Activated CD4-positive, CD25-positive, alpha-beta regulatory T cell treated with anti-CD3 and anti-CD28 coated beads, Interleukin-2, amount 50 U/mL, for 24 hours (primary cell): ENCODE measurements around the gene TIMMDC1.
"Not testable (repeated sequence)": the region's sequence is repeated elsewhere in the genome, so short reads cannot be mapped to it uniquely, and the experiment has no call there.

Experiments
- ATAC-seq, 2 donors: fragments of 150-1000 bp; cut with Tn5 transposase; one replicate each; pipeline ENCODE4 v1.10.0; 2021; ENCODE audit warnings: mild to moderate bottlenecking in 1 of 2, moderate library complexity in 1 of 2

TIMMDC1 gene

GRCh38 chr3:119557192-119557876 is 59.0 kb downstream of the TIMMDC1 start:
- no peak for ATAC-seq

- no peak for ATAC-seq
Measured at GRCh38 chr3:119557877-119558269, 59.5 kb downstream of the TIMMDC1 start.

- ATAC-seq = no peak
Measured at GRCh38 chr3:119558626-119559317, 60.4 kb downstream of the TIMMDC1 start.

GRCh38 chr3:119559441-119559963 is 61.2 kb downstream of the TIMMDC1 start, which contains the start of gene CD80:
TSS of gene CD80 (minus strand) at chr3:119559614. CDS start at chr3:119557728, 1,886 bp downstream.
- peak; percentile 67 for ATAC-seq

- ATAC-seq = no peak
Measured at GRCh38 chr3:119560160-119560559, 61.8 kb downstream of the TIMMDC1 start.

- ATAC-seq = peak; percentile 75 to 80
Measured at GRCh38 chr3:119562307-119562961, 64.1 kb downstream of the TIMMDC1 start.

- not testable (repeated sequence) for ATAC-seq
Measured at GRCh38 chr3:119563334-119563733, 65.0 kb downstream of the TIMMDC1 start.

- no peak for ATAC-seq
Measured at GRCh38 chr3:119569156-119569555, 70.8 kb downstream of the TIMMDC1 start.

- peak in 1 of 2 donors; percentile 13 for ATAC-seq
Measured at GRCh38 chr3:119570229-119570628, 71.9 kb downstream of the TIMMDC1 start.

GRCh38 chr3:119571230-119571629 is 72.9 kb downstream of the TIMMDC1 start:
- ATAC-seq = no peak

- ATAC-seq = no peak
Measured at GRCh38 chr3:119571688-119572087, 73.3 kb downstream of the TIMMDC1 start.
